HG02943 (cell line): ENCODE measurements around the gene C18orf63.

Experiments used
- ATAC-seq: cut with Tn5 transposase; IDR thresholded peaks from one replicate; pipeline ENCODE4 v1.9.1; 2021; ENCODE audit warnings: mild to moderate bottlenecking, low read depth, moderate library complexity; ENCODE audit not compliant: unreplicated experiment

The C18orf63 gene

DNA sequence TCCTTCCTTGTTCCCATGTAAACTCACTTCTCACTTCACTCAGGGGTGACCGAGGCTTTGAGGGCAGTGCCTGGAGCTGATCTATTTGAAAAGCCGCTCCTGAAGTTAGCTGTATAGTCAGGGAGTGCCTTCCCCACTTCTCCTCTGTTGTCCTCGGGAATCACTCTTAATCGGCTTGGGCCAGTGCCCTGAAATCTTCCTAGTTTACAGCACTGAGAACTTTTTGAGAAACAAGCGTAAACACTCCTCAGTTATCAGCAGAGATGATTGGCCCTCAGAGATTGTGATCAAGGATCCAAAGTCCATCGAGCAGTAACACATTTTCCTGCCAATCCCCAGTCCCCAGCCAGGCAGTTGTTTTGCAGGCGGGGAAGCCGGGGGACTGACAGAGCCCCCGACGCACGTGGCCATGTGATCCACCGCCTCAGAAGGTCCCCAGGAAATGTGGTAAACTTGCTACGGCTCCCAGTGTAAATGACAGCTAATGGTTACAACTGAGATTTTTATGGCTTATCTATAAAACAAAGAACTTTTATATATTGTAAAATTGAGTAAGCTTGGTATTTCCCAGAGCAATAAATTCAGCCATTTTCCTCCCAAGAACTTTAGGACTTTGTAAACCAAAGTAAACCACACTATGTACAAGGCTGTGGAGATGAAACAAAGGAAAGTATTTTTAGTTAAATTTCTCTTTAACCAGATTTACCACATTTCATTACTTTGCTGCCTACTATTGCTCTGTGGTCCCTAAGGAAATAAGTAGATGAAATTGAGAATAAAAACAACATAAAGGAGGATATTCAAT, 53.5 kb downstream of the C18orf63 start:
- ATAC-seq: no peak

DNA sequence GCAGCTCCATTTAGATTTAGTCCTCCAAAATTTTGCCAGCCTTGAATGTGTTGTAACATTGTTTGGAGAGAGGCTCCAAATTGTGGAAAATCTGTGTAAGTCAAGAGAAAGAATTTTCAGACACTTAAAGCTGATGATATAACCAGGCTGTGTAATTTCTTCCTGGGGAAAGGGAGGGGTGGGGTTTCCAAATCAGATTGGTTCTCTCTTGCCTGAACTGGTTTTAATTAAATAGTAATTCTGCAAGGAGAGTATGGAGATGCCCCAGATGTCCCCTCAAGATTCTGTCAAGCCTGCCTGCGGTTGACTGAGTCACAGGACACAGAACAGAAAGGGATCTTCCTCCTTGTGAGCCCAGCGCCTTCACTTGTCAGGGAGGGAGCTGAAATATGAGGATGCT, 54.5 kb downstream of the C18orf63 start:
- no peak for ATAC-seq

DNA sequence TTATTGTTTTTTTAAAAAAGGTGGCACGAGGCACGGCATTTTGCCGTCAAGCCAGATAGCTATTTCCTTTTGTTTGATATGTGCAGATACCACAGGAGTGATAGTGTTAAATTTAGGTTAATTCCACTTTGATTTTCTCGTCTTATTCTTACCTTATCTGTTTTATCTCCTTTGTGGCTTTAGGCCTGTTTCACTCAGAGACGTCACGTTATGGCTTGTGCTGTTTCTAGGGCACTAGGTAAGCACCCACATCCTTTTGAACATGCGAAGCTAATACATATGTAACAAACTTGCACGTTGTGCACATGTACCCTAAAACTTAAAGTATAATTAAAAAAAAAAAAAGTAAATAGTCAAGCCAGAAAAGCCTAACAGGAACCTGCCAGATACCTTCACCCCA, 57.8 kb downstream of the C18orf63 start:
- ATAC-seq: no peak

DNA sequence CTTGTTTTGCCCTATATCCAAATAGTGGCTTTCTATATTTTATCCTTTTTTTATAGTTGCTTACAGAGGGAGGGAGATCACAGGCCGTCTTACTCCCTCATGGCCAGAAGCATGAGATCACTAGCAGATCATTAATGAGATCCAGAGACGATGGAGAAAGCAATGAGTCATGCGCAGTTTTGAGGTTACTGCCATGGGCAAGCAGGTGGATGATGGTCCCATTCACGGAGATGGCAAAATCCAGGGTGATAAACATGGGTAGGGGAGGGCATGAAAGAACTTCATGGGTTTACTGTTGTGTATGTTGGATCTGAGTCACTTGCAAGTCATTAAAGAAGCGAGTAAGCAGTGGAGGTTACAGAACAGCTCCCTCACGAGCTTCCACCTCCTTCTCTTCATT, 60.4 kb downstream of the C18orf63 start:
- no peak for ATAC-seq

DNA sequence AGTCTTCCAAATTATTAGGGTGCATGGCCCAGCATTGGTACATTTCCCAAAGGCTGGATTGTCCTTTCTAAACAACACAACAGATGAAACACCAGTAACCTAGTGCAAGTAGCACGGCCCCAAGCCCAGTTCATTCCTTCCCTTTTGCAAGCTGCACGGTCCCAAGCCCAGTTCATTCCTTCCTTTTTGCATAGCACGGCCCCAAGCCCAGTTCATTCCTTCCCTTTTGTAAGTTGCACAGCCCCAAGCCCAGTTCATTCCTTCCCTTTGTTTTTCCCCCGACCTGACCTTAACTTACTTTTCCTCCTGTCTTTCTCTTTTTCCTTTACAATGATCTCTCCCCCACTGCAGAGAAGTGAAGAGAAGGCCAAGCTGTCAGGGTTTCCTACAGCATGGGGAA, 60.9 kb downstream of the C18orf63 start:
- no peak for ATAC-seq

DNA sequence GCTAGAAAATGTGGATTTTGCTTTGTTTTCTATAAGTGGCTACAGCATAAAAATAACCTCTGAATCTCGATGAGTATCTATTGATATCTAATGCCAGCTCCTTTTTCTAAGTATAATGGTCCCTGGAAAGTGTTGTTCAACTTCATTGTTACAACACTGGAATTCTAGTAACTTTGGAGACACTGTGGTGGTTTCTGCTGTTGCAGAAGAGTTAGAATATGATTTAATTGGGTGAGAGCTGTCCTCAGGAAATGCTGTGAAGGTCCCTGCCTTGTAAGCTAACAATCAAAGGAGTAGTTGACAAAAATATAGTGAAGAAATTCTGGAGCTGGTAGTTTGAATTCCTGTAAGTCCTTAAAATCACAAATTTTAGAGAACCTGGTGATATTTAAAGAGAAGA, 62.1 kb downstream of the C18orf63 start:
- no peak for ATAC-seq

DNA sequence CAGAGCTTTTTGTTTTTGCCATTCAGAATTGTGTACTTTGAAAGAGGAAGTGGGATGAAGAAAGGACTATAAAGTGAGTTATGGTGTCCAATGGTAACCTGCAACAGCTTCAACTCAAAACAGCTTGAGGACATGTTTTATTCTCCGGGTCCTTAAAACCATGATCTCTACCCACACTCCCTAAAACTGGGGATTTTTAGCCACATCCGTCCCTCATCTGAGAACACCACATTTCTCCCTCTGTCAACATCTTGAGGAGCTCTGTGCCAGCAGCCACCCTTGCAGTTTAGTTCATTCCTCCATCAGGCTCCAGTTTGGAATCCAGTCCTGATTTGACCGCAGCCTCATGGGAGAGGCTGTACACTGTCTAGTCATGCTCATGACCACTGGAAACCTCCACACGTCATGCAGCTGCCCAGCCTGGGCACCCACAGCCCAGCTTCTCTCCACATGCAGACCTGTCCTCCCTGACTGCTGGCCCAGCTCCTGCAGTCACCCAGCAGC, 62.6 kb downstream of the C18orf63 start:
- no peak for ATAC-seq

DNA sequence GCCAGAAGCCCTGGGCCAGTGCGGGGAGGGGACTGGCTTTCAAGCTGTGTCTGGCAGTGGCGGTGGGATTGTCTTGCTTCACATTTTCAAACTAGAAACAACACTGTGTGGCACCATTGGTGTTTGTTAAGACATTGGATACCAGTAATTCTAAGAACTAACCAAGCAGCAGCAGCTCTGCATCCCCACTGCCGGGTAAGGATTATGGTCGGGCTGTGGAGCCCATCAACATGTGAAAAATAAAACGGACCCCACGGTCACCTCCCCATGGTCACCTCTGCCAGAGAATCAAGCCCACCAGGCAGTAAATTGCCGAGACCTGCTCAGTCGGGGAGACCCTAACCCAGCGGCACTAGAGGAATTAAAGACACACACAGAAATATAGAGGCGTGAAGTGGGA, 65.3 kb downstream of the C18orf63 start:
- ATAC-seq: no peak

DNA sequence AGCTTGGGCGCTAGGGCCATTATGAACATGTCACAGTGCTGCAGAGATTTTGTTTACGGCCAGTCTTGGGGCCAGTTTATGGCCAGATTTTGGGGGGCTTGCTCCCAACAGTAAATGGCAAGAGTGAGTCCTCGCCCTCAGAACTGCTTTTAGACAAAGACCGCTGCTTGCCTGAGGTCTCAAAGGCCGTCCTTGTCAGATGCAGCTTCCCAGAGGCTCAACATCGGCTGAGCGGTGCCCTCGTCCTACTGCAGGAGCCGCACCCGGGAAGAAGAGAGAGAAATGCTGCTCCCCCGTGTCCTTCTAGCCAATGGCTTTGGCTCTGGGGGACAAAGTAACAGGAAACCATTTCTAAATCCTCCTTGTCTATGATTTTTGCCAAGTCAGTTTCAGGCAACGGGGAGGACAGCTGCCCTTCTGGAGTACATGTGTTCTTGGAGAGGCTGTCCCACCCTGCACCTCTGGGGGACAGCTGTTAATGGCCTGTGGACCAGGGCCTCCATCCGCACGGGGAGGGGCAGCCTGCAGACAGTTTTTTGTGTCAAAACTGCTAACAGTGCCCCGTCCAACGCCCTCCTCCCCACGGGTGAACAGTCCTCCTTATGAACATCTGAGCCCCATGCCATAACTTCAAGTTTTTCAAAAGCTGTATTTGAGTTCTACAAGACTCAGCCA, 66.1 kb downstream of the C18orf63 start:
- ATAC-seq: no peak

DNA sequence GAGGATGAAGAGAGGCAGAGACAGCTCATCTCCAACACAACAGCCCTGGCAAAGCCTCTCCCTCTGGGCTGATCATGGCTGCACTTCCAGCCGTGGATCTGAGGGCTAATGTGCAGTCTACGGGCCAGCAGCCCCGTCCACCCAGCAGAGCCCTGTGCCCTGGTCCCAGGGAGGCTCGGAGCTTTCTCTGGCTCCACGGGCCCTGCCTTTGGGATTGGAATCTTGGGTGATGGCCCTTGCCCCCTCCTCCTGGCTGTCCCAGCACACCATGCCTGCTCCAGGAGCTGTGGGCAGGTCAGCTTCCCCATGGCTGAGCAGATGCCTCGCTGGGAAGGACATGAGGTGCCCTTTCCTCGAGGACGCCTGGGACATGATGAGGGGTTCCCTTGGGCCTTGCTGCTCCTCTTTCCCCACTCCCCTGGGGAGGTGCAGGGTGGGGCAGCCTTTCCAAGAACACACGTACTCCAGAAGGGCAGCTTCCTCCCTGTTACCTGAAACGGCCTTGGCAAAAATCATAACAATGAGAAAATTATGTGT, 66.9 kb downstream of the C18orf63 start:
- no peak for ATAC-seq

DNA sequence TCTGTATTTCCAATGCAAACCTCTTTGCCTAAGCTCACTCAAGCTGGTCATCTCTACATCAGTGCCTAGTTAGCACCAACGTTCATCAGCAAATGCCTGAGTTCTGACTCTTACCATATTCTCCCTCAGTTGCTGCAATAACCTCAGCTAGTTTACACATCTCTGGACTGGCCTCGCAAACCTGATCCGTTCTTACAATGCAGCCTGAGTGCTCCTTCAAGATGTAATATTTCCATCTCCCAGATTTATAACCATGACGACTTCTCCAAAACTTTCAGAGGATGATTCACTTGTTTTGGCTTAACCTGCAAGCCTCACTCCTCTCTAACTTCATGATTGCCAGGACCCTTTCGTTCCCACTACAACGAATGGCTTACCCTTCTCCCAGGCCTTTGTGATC, 71.7 kb downstream of the C18orf63 start:
- ATAC-seq: no peak

DNA sequence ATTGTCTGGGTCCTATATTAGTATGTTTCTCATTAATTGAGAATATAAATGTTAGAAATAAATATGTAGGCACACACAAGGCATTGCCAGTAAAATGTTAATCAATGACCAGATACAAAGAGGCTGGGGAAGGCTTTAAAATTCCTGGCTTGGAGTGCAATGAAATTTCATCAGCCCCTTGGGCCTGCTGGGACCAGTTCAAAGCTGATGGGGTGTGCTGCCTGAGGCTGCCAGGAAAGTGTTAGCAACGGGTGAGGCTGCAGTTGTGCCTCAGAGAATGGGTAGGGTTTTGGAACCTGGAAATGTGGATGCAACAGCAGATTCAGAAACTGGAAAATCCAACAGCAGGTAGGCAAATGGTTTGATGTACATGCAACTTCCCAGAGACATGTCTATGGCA, 72.6 kb downstream of the C18orf63 start:
- ATAC-seq: no peak

DNA sequence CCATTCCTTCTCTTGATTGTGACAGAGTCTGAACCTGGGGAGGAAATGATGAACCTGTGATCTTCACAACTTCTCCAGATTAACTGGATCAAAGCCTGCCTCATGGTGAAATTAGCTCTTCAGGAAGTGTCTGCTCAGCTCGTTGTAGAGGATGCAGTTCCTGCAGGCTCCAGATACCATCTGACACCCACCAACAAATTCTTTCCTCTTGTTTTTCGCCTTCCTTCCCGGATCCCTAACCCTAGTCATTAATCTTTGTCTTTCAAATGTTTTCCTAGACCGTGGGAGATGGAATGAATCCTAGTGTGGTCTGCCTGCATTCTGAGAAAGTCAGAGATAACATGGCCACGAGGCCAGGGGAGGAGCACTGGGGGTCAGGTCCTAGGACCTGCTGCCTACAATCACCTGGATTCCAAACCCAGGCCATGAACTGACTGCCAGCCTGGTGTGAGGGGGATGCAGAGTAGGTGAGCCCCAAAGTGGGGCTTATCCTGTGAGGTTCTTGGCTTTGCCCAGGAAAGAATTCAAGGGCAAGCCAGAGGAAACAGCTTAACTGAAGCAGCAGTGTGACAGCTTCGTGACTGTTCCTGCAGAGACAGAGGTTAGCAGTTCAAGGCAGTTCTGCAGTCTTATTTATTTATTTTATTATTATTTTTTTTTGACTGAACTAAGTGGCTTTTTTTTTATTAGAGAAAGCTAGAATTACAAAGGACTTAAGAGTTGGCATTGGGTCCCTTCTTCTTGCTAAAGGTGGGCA, 73.7 kb downstream of the C18orf63 start:
- ATAC-seq: no peak

DNA sequence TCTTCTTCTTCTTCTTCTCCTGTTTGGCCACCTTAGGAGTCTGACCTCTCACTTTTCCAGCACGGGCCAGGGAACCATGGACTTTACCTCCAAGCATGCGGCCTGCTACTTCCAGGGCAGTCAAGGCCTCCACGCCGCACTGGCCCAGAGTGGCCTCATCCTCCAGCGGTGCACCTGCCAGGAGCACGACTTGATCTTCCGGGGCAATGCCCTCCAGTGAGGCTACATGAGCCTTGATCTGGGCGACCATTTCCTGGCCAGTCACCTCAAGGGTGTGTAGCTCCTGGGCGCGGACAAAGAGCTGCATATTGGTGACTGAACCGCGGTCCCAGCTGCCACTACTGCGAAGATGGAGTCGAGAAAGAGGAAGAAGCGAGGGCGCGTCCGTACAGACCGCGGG, 74.4 kb downstream of the C18orf63 start:
- ATAC-seq: no peak

DNA sequence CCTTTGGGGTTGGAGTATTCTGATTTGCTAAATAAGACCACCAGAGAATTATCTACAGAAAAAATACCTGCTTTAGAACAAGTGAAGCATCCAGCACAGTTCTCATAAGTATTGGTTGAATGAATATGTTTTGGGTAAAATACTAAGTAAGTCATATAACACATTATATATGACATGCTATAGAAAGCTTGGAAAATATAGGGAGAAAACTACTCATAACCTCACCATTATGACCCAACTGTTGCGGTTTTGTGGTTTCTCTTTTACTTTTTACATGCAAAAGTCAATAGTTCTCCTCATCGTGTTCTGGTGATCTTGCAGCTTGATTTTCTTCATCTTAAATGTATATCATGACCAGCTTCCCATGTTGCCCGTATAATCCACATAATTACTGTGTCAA, 75.3 kb downstream of the C18orf63 start:
- no peak for ATAC-seq

DNA sequence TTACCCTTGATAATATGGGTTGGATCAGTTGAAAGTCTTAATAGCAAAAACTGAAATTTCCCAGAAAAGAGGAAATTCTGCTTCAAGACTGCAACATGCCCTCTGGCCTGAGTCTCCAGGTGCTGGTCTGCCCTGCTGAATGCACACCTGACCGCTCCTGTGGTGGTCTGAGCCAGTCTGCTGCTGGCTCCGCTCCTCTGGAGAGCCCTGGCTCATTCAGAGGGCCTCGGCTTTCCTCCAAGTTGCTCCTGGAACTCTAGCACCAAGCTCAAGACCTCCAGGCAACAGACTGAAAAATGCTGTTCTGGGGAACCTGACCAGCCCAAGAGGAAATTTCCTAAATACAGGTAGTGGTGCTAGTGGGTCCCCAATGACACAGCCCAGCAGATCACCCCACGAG, 76.7 kb downstream of the C18orf63 start:
- no peak for ATAC-seq

DNA sequence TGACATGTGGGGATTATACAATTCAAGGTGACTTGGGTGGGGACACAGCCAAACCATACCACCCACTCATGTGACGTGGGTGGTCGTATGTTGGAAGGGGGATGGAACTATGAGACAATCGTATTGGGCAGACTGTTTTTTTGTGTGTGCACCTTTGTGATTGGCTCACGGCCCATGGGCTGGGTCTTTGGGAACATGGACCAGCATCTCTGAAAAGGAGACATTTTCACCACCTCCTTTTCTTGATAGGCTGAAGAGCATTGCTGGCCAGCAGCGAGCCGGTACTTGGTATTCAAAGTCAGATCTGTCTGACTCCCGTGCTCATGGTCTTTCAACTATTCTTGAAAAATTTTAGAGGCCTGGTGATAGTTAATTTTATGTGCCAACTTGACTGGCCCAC, 79.4 kb downstream of the C18orf63 start:
- ATAC-seq: no peak

DNA sequence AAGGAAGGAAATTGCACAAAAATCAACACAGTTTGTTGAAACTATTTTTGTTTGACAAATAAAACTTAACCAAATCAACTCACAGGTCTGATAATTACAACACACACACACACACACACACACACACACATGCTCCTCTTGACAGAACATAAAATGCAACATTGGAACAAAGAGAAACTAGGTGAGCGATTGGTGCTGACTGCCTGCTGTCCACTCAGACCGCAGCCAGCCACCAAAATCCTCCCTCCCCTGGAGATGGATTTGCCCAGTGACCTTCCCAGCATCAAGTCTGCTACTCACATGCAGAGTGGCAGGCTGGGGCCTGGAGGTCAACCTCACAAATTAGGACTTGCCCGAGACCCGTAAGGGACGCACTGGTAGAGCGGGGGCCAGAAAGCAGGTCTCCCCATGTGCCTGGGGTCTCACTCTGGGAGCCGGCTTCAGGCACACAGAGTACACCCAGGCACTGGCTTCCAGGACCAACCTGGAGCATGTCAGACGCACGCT, 80.1 kb downstream of the C18orf63 start:
- no peak for ATAC-seq

DNA sequence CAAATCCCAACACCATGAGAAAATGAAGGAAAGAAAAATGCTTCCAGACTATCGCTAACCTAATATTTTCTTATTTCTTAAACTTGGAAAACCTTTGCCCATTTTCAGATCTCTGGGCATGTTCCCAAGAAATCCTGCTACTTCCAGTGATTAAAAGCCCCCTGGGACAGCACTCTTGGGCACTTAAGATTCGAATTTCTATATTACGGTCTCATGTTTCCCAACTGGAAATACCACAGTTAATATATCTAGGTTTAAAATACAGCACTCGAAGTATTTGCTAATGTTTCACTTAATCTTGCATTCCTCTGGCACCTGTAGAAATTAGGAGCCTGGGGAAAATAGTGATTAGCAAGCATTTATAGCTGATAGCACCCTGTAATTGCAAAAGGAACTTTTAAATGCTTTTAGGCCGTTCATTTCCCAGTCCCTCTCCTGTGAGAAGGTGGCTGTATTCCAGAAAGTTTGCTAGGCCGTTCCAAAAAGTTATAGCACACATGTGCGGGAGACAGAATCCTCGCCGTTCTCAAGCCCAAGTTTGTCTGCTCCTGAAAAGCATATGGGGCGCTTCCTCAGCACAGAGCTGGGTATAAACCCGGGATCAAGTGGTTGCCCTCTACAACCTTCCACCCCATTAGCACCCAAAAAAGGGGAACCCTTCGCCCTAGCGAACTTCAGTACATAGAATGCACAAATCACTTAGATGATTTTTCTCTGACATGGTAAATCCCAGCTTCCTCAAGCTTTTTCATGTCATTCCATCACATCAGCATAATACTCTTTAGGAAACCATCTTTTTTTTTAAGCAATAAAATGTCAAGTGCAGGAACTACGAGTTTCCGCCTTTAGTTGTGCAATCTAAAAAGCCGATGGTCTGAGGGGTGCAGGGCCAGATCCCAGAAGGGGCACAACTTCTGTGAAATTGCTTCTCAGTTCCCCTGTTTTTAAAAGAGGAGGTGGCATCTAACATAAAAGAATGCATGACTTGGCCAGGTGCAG, 80.8 kb downstream of the C18orf63 start:
- ATAC-seq: no peak

DNA sequence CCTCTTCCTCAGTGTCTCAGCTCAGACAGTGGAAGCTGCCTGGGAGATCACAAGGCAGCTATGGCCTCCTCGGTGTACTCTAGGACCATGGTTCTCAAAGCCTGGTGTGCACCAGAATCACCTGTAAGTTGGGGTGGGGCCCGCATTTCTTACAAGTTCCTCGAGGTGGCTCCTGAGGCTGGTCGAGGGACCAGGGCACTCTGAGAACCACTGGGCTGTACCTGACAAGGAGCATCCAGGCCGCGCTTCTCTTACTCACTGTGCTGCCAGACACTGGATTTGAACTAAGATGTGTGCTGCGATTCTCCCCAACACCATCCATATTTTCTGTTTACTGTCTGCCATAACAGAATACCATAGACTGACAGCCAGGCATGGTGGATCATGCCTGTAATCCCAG, 81.9 kb downstream of the C18orf63 start:
- no peak for ATAC-seq
